GM06990 (cell line): ENCODE results near the gene KDM4B.
"Not testable (repeated sequence)": the region's sequence is repeated elsewhere in the genome, so short reads cannot be mapped to it uniquely, and the experiment has no call there.

Experiments
- DNase-seq: peaks from one replicate; pipeline ENCODE4 v3.0.0-alpha.2; 2011; ENCODE audit not compliant: insufficient read length; ENCODE audit errors: extremely low read depth
- H3K27me3 ChIP-seq: replicated peaks from 2 replicates; pipeline ENCODE4 v1.6.0; 2011; ENCODE audit warnings: low read length; ENCODE audit not compliant: control insufficient read depth, insufficient read depth
- H3K36me3 ChIP-seq: 2 replicates; pipeline ENCODE4 v1.5.1; 2011; ENCODE audit warnings: low read length; ENCODE audit not compliant: control insufficient read depth, insufficient read depth
- H3K4me3 ChIP-seq: replicated peaks from 2 replicates; pipeline ENCODE4 v1.5.1; 2011; ENCODE audit warnings: low read depth, mild to moderate bottlenecking, control low read depth, low read length
- CTCF ChIP-seq: IDR thresholded peaks from 2 replicates; pipeline ENCODE4 v1.5.1; 2011; ENCODE audit warnings: low read length, control low read depth, mild to moderate bottlenecking, inconsistent platforms; ENCODE audit not compliant: insufficient read depth, poor library complexity, severe bottlenecking

The KDM4B gene

GRCh38 chr19:5154799-5155426 lies 186.0 kb downstream of the KDM4B start:
- Histone ChIP-seq H3K36me3 (peaks cover 4% of the 10 kb centered on the region), H3K27me3 (no peaks in the 10 kb centered on the region), H3K4me3 (no peak overlapping the region)
- no peak for DNase-seq
- TF ChIP-seq CTCF: no peak

GRCh38 chr19:5155586-5156210 lies 186.8 kb downstream of the KDM4B start:
- no peak for TF ChIP-seq CTCF
- Histone ChIP-seq H3K4me3 (no peak overlapping the region), H3K36me3 (no peaks in the 10 kb centered on the region; the same call in 1 of the 2 replicates), H3K27me3 (no peaks in the 10 kb centered on the region)
- DNase-seq: no peak

GRCh38 chr19:5156231-5156986 lies 187.5 kb downstream of the KDM4B start:
- DNase-seq: no peak
- TF ChIP-seq CTCF: no peak
- Histone ChIP-seq H3K27me3 (no peaks in the 10 kb centered on the region), H3K4me3 (no peak overlapping the region), H3K36me3 (no peaks in the 10 kb centered on the region; the same call in 1 of the 2 replicates)

- no peak for DNase-seq
- H3K4me3 ChIP-seq: no peak overlapping the region
- TF ChIP-seq CTCF: no peak
These were observed 188.3 kb downstream of the KDM4B start for GRCh38 chr19:5157186-5157585.

GRCh38 chr19:5158549-5159134 lies 189.7 kb downstream of the KDM4B start:
- not testable (repeated sequence) for H3K36me3 ChIP-seq, DNase-seq, H3K27me3 ChIP-seq, H3K4me3 ChIP-seq

More at GRCh38 chr19:5157186-5157585, 188.3 kb downstream of the KDM4B start:
- H3K27me3 ChIP-seq: no peaks in the 10 kb centered on the region
- no peaks in the 10 kb centered on the region for H3K36me3 ChIP-seq

GRCh38 chr19:5160158-5160795 lies 191.4 kb downstream of the KDM4B start:
- H3K4me3 ChIP-seq, H3K36me3 ChIP-seq, DNase-seq, H3K27me3 ChIP-seq: not testable (repeated sequence)

GRCh38 chr19:5164845-5165696 lies 196.2 kb downstream of the KDM4B start:
- H3K36me3 ChIP-seq, H3K4me3 ChIP-seq, H3K27me3 ChIP-seq, DNase-seq: not testable (repeated sequence)
